Esophagus muscularis mucosa (tissue), 4 donors: Measurements from ENCODE around the gene NTF3. TPM values are rescaled to one million over a fixed set of nuclear protein-coding genes. Genes with fewer than 3 reads are reported as not detected.

Source experiments
- DNase-seq: peaks from one replicate; pipeline ENCODE4 v3.0.0-alpha.2; 2017; ENCODE audit errors: extremely low spot score
- H3K27ac ChIP-seq, 4 donors: fragments of 200-600 bp; sonication (generic); replicated peaks in 1 of 4; 1 replicate in 3 of 4; 2 replicates in 1 of 4; pipeline ENCODE4 v1.5.1; 2016 to 2019; ENCODE audit warnings: mild to moderate bottlenecking in 1 of 4
- H3K27me3 ChIP-seq, 4 donors: fragments of 200-600 bp; sonication (generic); one replicate each; pipeline versions ENCODE4 v1.5.1 to v1.6.0; 2016 to 2019
- H3K36me3 ChIP-seq, 4 donors: fragments of 200-600 bp; sonication (generic); one replicate each; pipeline ENCODE4 v1.5.1; 2016 to 2019
- H3K4me1 ChIP-seq, 4 donors: fragments of 200-600 bp; sonication (generic); one replicate each; pipeline ENCODE4 v1.5.1; 2016 to 2019
- H3K4me3 ChIP-seq, 4 donors: fragments of 200-600 bp; sonication (generic); 1 replicate in 2 of 4; 2 replicates in 2 of 4; pipeline ENCODE4 v1.5.1; 2016 to 2019; ENCODE audit warnings: mild to moderate bottlenecking in 4 of 4, moderate library complexity in 1 of 4
- H3K9me3 ChIP-seq, 4 donors: fragments of 200-600 bp; sonication (generic); 1 replicate in 3 of 4; 2 replicates in 1 of 4; pipeline ENCODE4 v1.5.1; 2016 to 2019
- CTCF ChIP-seq, 3 experiments: fragments of 200-600 bp in 2 of 3; fragments of 450-650 bp in 1 of 3; sonication (generic) in 2 of 3; IDR thresholded peaks; one replicate each; pipeline ENCODE4 v1.5.1; 2017 to 2019; ENCODE audit warnings: antibody characterized with exemption in 3 of 3, mild to moderate bottlenecking in 2 of 3, moderate library complexity in 1 of 3
- EP300 ChIP-seq: sonication (generic); formaldehyde crosslinking; IDR thresholded peaks from one replicate; pipeline ENCODE4 v1.6.1; 2017; ENCODE audit warnings: antibody characterized with exemption
- POLR2A ChIP-seq: fragments of 450-650 bp; IDR thresholded peaks from one replicate; pipeline ENCODE4 v1.6.1; 2017; ENCODE audit warnings: antibody characterized with exemption, moderate library complexity, mild to moderate bottlenecking, low read depth
- POLR2AphosphoS5 ChIP-seq, 2 donors: sonication (generic); formaldehyde crosslinking; IDR thresholded peaks; one replicate each; pipeline ENCODE4 v1.6.1; 2017; ENCODE audit warnings: antibody characterized with exemption in 2 of 2
- WGBS: methylation state at CpG from one replicate; pipeline ENCODE4 v1.1.5; 2018; 5-methylcytosine and 5-hydroxymethylcytosine counted together
- intact Hi-C: fragments of 100-400 bp; cut with DNase I; formaldehyde crosslinking; loops from one replicate; pipeline ENCODE4 v1.15.1; 2023
- total RNA-seq, 4 donors: library from RNA; depleted of rRNA; stranded (reverse); fragments of >200 nt; gene quantifications; one replicate each; pipeline versions ENCODE4 v1.1.0 to v1.2.1, GENCODE V29; 2016

Gene NTF3
- total RNA-seq, 4 donors from 2014 or later = 0.71 to 1.2 (median 1.0) TPM; not detected in 1

GRCh38 chr12:5480938-5481303 lies 49.0 kb downstream of the NTF3 start:
- Histone ChIP-seq H3K4me3 (no peak overlapping the region), H3K36me3 (no peaks in the 10 kb centered on the region), H3K27me3 (peaks cover 0 to 21% (median 0%) of the 10 kb centered on the region in 4 donors), H3K27ac (no peak overlapping the region), H3K9me3 (no peaks in the 10 kb centered on the region), H3K4me1 (peaks cover 0 to 3% (median 0%) of the 10 kb centered on the region in 4 donors)
- intact Hi-C loops = no loop called here
- no peak for DNase-seq
- TF ChIP-seq POLR2A (no peak), POLR2AphosphoS5 (IDR thresholded peaks at IDR 0.05) (no peak), CTCF (IDR thresholded peaks at IDR 0.05) (no peak)
- 59% methylated on average over 10 of the region's 10 CpGs for WGBS

GRCh38 chr12:5481645-5482044 lies 49.7 kb downstream of the NTF3 start:
- Histone ChIP-seq H3K9me3 (no peaks in the 10 kb centered on the region), H3K27ac (no peak overlapping the region), H3K4me1 (peaks cover 0 to 3% (median 0%) of the 10 kb centered on the region in 4 donors), H3K27me3 (peaks cover 0 to 21% (median 0%) of the 10 kb centered on the region in 4 donors), H3K4me3 (no peak overlapping the region), H3K36me3 (no peaks in the 10 kb centered on the region)
- 97% methylated on average over 5 of the region's 5 CpGs for WGBS
- intact Hi-C loops = no loop called here
- DNase-seq = no peak
- TF ChIP-seq POLR2A = no peak
- TF ChIP-seq POLR2AphosphoS5 (IDR thresholded peaks at IDR 0.05) = no peak
- no peak for TF ChIP-seq EP300
- TF ChIP-seq CTCF (IDR thresholded peaks at IDR 0.05) = no peak

- no peak for TF ChIP-seq EP300
- no peak for TF ChIP-seq POLR2A
- TF ChIP-seq POLR2AphosphoS5 (IDR thresholded peaks at IDR 0.05) = no peak
- TF ChIP-seq CTCF (IDR thresholded peaks at IDR 0.05) = no peak
- no peak overlapping the region for H3K27ac ChIP-seq
- intact Hi-C loops = no loop called here
- H3K4me1 ChIP-seq = peaks cover 0 to 9% (median 0%) of the 10 kb centered on the region in 4 donors
- no peak for DNase-seq
- WGBS = 84% methylated on average over 6 of the region's 6 CpGs
- no peak overlapping the region for H3K4me3 ChIP-seq
- H3K9me3 ChIP-seq = no peaks in the 10 kb centered on the region
- no peaks in the 10 kb centered on the region for H3K36me3 ChIP-seq
- peaks cover 0 to 18% (median 0%) of the 10 kb centered on the region in 4 donors for H3K27me3 ChIP-seq
Measured at GRCh38 chr12:5484426-5484825, 52.5 kb downstream of the NTF3 start.

- H3K9me3 ChIP-seq = no peaks in the 10 kb centered on the region
- H3K4me3 ChIP-seq = no peak overlapping the region
- H3K36me3 ChIP-seq = no peaks in the 10 kb centered on the region
- no peak for TF ChIP-seq CTCF (IDR thresholded peaks at IDR 0.05)
- no peak overlapping the region for H3K27ac ChIP-seq
- no peak for DNase-seq
- 71% methylated on average over 4 of the region's 4 CpGs for WGBS
- peaks cover 0 to 8% (median 0%) of the 10 kb centered on the region in 4 donors for H3K27me3 ChIP-seq
- intact Hi-C loops = no loop called here
- H3K4me1 ChIP-seq = peaks cover 0 to 9% (median 0%) of the 10 kb centered on the region in 4 donors
Measured at GRCh38 chr12:5485454-5485853, 53.5 kb downstream of the NTF3 start.

GRCh38 chr12:5487076-5487475 lies 55.2 kb downstream of the NTF3 start:
- intact Hi-C loops = no loop called here
- Histone ChIP-seq H3K4me3 (no peak overlapping the region), H3K27ac (no peak overlapping the region), H3K4me1 (peaks cover 0 to 6% (median 0%) of the 10 kb centered on the region in 4 donors), H3K36me3 (no peaks in the 10 kb centered on the region), H3K9me3 (no peaks in the 10 kb centered on the region), H3K27me3 (no peaks in the 10 kb centered on the region)
- no peak for DNase-seq
- WGBS = 93% methylated on average over 7 of the region's 7 CpGs
- TF ChIP-seq EP300 (no peak), CTCF (IDR thresholded peaks at IDR 0.05) (no peak), POLR2A (no peak), POLR2AphosphoS5 (IDR thresholded peaks at IDR 0.05) (no peak)
